Inflammatory macrophage treated with lipopolysaccharide for 1 hour (primary cell): ENCODE results near the gene MALRD1.

ENCODE experiments used
- DNase-seq, 2 donors: peaks; one replicate each; pipeline ENCODE4 v3.0.0-alpha.2; 2020 to 2022

MALRD1 gene

DNA sequence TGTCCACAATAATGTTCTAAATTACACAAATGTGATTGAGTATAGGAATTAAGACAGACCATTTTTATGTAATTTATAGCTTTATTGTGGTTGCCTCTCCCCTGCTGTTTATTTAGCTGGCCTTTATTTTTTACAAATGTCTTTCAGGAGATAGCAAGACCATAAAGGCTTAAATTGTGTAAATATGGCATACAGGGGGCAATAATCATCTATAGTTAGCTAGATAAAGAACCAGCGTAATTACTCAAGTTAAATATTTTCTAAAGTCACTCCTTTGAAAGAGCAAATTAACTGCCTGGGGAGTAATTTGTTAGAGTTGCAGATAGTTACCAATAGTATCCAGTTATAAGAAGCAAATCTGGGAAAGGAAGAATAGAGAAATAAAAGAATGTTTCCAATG, at the start of gene MALRD1:
MALRD1 (plus strand) TSS at position 313 of the 400 bp plus-strand sequence. CDS start 138 bp downstream, outside the sequence.
- DNase-seq: no peak

DNA sequence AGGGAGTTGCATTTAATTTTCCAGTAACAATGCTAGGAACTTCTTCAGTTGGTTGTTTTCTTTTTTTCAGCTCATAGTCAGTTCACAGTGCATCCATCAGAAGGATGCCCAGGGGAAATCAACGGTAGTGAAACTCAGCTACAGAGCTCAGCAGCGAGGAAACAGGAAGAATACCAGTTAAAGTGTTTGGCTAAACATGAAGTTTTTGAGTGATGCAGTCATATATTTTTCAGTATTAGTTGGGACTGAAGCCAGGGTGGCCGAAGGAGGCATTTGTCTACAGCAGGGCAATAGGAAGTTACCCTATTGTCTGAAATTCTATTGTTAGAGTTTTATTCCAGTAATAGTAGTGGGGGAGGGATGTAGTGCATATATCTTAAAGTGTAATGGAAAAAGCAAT, 45.3 kb upstream of the MALRD1 start:
- DNase-seq: no peak

DNA sequence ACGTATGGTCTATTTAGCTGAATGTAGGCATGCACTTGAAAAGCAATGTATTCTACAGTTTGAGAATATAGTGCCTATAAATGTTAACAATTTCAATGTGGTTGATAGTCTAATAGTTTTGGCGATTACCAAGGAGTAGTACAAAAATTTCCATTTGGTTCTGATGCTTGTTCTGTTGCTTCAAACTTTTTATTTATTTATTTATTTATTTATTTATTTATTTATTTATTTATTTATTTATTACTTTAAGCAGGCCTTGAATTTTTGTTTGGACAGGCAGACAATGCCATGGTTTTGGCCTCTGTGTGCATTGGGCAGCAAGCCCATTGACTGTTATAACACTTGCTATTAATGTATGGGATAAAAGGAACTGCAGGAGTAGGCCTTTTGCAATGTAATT, 36.5 kb upstream of the MALRD1 start:
- no peak for DNase-seq

GRCh38 chr10:19014034-19014433, 34.6 kb upstream of the MALRD1 start:
- no peak for DNase-seq

- DNase-seq: no peak
These were observed 34.1 kb upstream of the MALRD1 start for GRCh38 chr10:19014498-19014897.

- DNase-seq: no peak
These were observed 31.3 kb upstream of the MALRD1 start for GRCh38 chr10:19017116-19017890.

DNA sequence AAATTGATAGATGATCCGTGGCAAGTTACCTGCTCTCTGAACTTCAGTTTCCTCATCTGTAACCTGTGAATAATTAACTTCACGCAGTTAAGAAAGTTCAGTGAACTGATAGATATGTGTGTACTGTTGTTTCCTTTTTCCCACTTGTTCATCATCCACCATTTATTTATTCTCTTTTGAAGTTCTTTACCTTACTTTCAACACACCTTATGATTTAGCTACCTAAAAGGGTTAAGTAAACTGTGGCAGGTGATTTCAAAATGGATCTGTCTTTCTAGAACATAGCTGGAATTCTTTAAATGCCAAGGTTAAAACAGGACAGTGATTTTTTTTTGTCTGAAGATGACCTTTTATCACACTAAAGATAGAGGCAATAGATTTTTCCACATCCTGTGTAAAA, 27.4 kb upstream of the MALRD1 start:
- no peak for DNase-seq

GRCh38 chr10:19024611-19025010, 24.0 kb upstream of the MALRD1 start:
- no peak for DNase-seq

DNA sequence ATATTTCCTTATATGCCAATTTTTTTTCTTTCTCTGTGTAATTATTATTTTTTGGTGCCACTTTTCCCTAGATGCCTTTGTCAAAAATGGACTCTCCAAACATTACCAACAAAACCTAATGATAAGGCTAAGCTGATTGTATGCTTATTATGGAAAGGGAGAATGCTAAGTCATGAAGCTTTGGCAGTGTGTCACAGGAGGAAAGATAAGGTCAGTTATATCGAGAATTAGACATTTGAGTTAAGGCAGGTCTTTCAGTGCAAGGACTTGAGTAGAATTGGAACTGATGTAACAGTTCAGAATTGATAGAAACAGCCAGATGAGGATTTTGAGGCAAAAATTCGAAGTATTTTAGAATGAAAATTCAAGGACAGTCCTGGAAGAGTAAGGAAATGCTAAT, 16.8 kb upstream of the MALRD1 start:
- no peak for DNase-seq

DNA sequence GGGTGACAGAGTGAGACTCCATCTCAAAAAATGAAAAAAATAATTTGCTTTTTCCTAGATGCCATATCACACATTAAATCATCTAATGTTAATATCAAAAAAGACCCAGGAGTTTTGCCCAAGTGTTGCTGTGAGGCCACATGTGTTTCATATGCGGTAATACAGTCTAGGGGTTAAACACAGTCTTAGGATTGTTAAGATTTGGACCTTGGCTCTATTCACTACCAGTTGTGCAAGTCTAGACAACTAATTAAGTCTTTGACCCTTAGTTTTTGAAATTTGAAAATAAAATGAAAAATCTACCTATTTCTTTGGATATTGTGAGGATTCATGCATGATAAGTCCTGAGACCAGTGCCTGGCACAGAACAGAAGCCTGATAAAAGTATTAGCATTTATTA, 14.9 kb upstream of the MALRD1 start:
- no peak for DNase-seq

- no peak for DNase-seq
These were observed 7.4 kb upstream of the MALRD1 start for GRCh38 chr10:19041171-19041570.

DNA sequence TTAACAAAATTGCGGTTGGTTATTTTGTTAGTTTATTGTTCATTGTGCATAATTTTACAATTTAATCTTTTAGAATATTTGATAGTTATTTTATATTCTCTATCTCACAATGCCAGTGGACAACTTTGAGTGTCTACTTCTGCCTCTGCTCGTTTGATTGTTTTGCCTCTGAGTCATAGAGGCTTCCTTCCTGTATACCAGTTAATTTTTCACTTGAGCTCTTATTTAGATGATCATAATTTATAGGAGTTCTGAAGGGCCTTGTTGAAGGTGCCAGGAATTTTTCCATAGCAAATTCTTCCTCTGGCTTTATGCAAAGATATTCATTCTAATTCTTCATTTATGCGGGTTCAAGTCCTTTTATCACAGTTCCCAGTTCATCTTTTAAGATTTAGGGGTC, 5.2 kb upstream of the MALRD1 start:
- no peak for DNase-seq

DNA sequence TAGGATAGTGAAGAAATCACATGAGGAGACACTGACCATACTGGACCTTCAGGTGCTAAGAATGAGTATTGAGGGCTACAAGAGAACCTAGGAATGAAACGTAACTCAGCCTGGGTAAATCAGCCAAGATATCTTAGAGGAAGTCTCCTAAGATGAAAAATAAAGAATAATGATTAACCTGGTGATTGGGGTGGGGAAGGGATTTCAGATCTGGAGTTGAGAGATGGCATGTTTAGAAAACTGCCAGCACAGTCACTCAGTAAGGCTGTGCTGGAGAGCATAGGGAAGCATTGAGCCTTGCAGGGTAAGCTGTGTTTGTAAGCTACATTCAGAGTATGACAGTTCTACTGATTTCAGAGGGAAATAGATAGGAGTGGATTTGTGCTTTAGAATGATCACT, 1.9 kb upstream of the MALRD1 start:
- DNase-seq: no peak

GRCh38 chr10:19048891-19049290, 290 bp downstream of the MALRD1 start:
- no peak for DNase-seq

- no peak for DNase-seq
These were observed 966 bp downstream of the MALRD1 start for GRCh38 chr10:19049567-19049966.

- no peak for DNase-seq
These were observed 5.8 kb downstream of the MALRD1 start for GRCh38 chr10:19054289-19054835.

DNA sequence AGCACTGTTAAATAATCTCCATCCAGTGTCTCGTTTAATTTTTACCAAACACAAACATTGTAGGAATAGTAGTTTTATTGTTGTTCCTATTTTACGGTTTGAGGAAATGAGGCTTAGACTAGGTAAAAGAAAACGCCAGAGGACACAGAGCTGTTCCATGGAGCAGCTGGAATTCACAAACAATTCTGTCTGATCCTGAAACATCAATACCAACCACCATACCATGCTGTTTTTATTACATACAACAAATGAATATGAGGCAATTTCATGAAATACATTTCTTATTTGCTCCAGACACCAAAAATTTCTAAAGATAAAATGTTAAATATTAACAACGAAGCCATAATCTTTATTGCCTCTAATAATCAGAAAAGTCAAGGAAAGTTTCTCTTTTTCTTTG, 9.4 kb downstream of the MALRD1 start:
- no peak for DNase-seq

DNA sequence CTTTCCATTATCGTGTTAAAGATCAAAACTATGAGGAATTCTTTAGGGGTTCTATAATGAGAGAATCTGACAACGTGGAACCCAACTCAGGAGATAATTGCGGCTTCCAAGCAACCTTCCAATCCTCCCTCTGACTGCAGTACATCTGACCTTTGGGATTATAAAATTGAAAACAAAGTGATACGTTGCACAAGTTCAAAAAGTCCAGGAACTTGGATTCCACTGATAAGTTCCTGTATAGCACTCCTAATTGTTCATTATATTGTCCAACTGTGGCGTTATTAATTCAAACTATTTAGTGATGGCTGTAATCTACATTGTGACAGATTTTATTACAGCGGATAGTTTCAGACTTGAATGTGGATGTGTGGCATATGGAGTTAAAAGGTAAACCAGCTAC, 15.4 kb downstream of the MALRD1 start:
- DNase-seq: no peak

DNA sequence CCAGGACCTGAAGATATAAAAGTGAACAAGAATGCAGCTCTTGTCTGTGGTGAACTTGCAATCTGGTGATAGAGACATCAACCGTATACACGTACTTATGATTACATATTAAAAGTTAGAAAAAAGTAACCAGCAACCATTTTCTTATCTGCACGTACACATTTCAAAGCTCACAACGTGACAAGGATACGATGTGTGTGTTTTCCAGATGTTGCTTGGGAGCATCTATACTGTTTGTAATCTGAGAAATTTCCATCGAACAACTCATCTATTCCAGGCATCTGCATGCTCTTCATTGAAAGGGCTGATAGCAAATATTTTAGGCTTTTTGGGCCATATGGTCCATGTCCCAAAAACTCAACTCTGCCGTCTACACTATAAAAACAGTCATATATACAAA, 23.3 kb downstream of the MALRD1 start:
- DNase-seq: no peak

- no peak for DNase-seq
These were observed 28.7 kb downstream of the MALRD1 start for GRCh38 chr10:19077276-19077675.

GRCh38 chr10:19096501-19097073, 48.0 kb downstream of the MALRD1 start:
- DNase-seq: no peak

DNA sequence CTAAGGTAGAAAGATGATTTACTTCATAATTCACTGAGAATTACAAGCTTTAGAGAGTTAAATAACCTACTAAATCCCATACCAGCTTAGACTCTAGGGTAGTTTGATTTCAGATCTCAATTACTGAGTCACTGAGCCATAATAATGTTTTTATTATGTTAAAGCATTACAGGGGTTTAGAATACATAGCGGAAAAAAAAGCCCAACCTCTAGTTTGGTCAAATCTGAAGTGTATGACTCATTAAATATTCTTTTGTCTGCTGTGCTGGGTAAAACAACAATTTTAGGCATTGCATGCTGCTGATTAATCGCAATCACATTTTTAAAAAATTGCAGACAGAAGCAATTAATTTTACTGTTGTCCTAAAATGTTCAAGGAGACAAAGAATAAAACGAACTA, 48.5 kb downstream of the MALRD1 start:
- no peak for DNase-seq

DNA sequence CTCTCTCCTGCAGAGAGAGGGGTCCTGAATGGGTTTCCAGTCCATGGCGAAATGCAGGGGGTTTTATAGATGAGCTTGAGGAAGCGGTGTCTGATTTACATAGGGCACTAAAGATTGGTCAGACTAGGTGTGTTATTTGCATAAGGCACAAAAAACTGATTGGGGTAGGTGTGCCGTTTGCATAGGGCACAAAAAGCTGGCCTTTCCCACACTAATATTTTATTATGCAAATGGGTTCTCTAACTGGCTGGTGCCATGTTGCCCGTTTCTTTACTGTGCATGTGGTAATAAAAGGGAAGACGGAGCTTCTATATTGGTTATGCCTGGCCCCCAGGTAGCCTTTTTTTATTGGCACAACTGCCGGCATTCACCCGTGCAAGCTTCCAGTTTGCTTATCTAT, 50.2 kb downstream of the MALRD1 start:
- no peak for DNase-seq

DNA sequence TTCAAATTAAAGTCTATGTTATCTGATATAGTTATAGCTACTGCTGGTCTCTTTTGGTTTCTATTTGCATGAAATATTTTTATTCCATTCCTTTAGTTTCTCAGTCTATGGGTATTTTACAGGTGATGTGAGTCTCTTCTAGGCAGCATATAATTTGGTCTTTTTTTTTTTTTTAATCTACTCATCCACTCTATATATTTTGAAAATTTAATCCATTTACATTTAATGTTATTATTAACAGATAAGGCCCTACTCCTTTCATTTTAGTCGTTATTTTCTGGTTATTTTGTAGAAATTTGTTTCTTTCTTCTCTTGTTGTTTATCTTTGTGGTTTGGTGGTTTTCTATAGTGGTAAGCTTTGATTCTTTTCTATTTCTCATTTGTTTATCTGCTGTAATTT, 58.8 kb downstream of the MALRD1 start:
- no peak for DNase-seq
